Adrenal gland (tissue), 5 donors: ENCODE results near the gene TWIST2.

Experiments used
- CTCF ChIP-seq, 6 experiments: fragments of 450-650 bp in 4 of 6; fragments of 200-600 bp in 2 of 6; sonication (generic) in 1 of 6; IDR thresholded peaks; 1 replicate in 5 of 6; 2 replicates in 1 of 6; pipeline versions ENCODE4 v1.5.1 to v1.8.0; 2016 to 2021; ENCODE audit warnings: antibody characterized with exemption in 6 of 6, mild to moderate bottlenecking in 2 of 6, moderate library complexity in 1 of 6
- POLR2A ChIP-seq, 2 donors: fragments of 450-650 bp; IDR thresholded peaks; one replicate each; pipeline ENCODE4 v1.6.1; 2017; ENCODE audit warnings: antibody characterized with exemption in 2 of 2, mild to moderate bottlenecking in 2 of 2, moderate library complexity in 1 of 2
- donor health status: DM: no; HTN: no; CAD: no.

DNA sequence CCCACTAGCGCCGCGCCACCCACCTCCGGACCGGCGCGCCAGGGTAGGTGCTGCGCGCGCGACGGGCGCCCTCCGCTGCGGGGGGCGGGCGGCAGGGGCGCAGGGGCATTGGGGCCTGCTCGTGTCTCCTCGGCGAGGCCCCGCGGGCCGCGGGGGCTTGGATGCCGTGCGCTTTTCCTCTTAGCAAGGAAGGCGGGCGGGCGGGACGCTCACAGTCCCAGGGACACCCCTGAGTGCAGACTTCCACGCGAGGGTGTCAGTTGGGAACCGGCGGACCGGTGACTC is 748 bp downstream of the TWIST2 start:
- TF ChIP-seq CTCF (IDR thresholded peaks at IDR 0.05) (no peak), POLR2A (IDR thresholded peaks at IDR 0.05) (no peak)
